Measurements from ENCODE around the gene SYT8.
"Not testable (repeated sequence)": the region's sequence is repeated elsewhere in the genome, so short reads cannot be mapped to it uniquely, and the experiment has no call there.

GRCh38 chr11:1874441-1875092 is 39.8 kb downstream of the SYT8 start:
- TF ChIP-seq CTCF, POLR2A, POLR2AphosphoS5 (IDR thresholded peaks at IDR 0.05): not testable (repeated sequence)

All from prostate gland (tissue), 2 donors.